SK-N-SH treated with all-trans-retinoic acid at 6 μM for 48 hours (cell line): ENCODE results near the gene ZBTB34.

Source experiments
- ARNTL ChIP-seq: fragments of 450-650 bp; formaldehyde crosslinking; IDR thresholded peaks from 2 replicates; pipeline ENCODE4 v1.5.0; 2020; ENCODE audit warnings: low read depth, mild to moderate bottlenecking, moderate library complexity, borderline replicate concordance
- CSDC2 ChIP-seq: fragments of 250-450 bp; sonication (Bioruptor Pico); IDR thresholded peaks from 2 replicates; pipeline ENCODE4 v1.5.0; 2020; ENCODE audit warnings: mild to moderate bottlenecking, moderate library complexity
- GLIS3 ChIP-seq: fragments of 250-450 bp; sonication (Bioruptor Pico); IDR thresholded peaks from 2 replicates; pipeline ENCODE4 v1.5.0; 2020; ENCODE audit warnings: mild to moderate bottlenecking, moderate library complexity
- ISL1 ChIP-seq: fragments of 250-450 bp; sonication (Bioruptor Pico); IDR thresholded peaks from 2 replicates; pipeline ENCODE4 v2.1.2; 2022; ENCODE audit warnings: mild to moderate bottlenecking, moderate library complexity
- OSR1 ChIP-seq: fragments of 250-450 bp; sonication (Bioruptor Pico); IDR thresholded peaks from 2 replicates; pipeline ENCODE4 v1.8.0; 2022; ENCODE audit warnings: moderate library complexity, mild to moderate bottlenecking, inconsistent platforms
- PATZ1 ChIP-seq: fragments of 250-450 bp; sonication (Bioruptor Pico); IDR thresholded peaks from 2 replicates; pipeline ENCODE4 v1.8.0; 2020; ENCODE audit warnings: mild to moderate bottlenecking, moderate library complexity, borderline replicate concordance
- PPARA ChIP-seq: fragments of 250-450 bp; sonication (Bioruptor Pico); IDR thresholded peaks from 2 replicates; pipeline ENCODE4 v1.5.0; 2020; ENCODE audit warnings: mild to moderate bottlenecking, borderline replicate concordance
- RARB ChIP-seq: fragments of 250-450 bp; sonication (Bioruptor Pico); IDR thresholded peaks from 2 replicates; pipeline ENCODE4 v1.8.0; 2021; ENCODE audit warnings: mild to moderate bottlenecking, moderate library complexity
- TOX ChIP-seq: fragments of 250-450 bp; sonication (Bioruptor Pico); IDR thresholded peaks from 2 replicates; pipeline ENCODE4 v1.8.0; 2021; ENCODE audit warnings: mild to moderate bottlenecking, moderate library complexity, borderline replicate concordance
- ZC3H10 ChIP-seq: fragments of 250-450 bp; sonication (Bioruptor Pico); IDR thresholded peaks from 2 replicates; pipeline ENCODE4 v1.5.1; 2021; ENCODE audit warnings: mild to moderate bottlenecking, moderate library complexity
- ZFP3 ChIP-seq: fragments of 250-450 bp; sonication (Bioruptor Pico); IDR thresholded peaks from 2 replicates; pipeline ENCODE4 v1.5.0; 2020; ENCODE audit warnings: mild to moderate bottlenecking, moderate library complexity
- ZNF70 ChIP-seq: fragments of 450-650 bp; formaldehyde crosslinking; IDR thresholded peaks from 2 replicates; pipeline ENCODE4 v1.5.0; 2020; ENCODE audit warnings: mild to moderate bottlenecking, moderate library complexity

GRCh38 chr9:126902210-126902609 is 41.8 kb downstream of the ZBTB34 start:
- no peak for TF ChIP-seq PPARA (CRISPR knock-in tag)
- no peak for TF ChIP-seq PATZ1 (CRISPR knock-in tag)
- TF ChIP-seq ZFP3 (CRISPR knock-in tag), result no peak
- no peak for TF ChIP-seq ZC3H10 (CRISPR knock-in tag)
- no peak for TF ChIP-seq ISL1 (CRISPR knock-in tag)
- TF ChIP-seq ZNF70 (CRISPR knock-in tag), result no peak
- no peak for TF ChIP-seq GLIS3
- no peak for TF ChIP-seq CSDC2 (CRISPR knock-in tag)
- TF ChIP-seq ARNTL, result no peak
- no peak for TF ChIP-seq OSR1 (CRISPR knock-in tag)
- no peak for TF ChIP-seq TOX (CRISPR knock-in tag)
- no peak for TF ChIP-seq RARB (CRISPR knock-in tag)
